GM10266 (cell line): ENCODE data around the gene SRPK1.

ENCODE experiments used
- DNase-seq: peaks from one replicate; pipeline ENCODE4 v3.0.0; 2012; ENCODE audit errors: extremely low spot score
- CTCF ChIP-seq: IDR thresholded peaks from 2 replicates; pipeline ENCODE4 v1.5.1; 2012; ENCODE audit warnings: mild to moderate bottlenecking, low read depth; ENCODE audit not compliant: control insufficient read depth, insufficient read depth; ENCODE audit errors: missing control alignments

Gene SRPK1

GRCh38 chr6:35897486-35897885 is 23.4 kb downstream of the SRPK1 start:
- TF ChIP-seq CTCF = no peak
- DNase-seq = no peak

DNA sequence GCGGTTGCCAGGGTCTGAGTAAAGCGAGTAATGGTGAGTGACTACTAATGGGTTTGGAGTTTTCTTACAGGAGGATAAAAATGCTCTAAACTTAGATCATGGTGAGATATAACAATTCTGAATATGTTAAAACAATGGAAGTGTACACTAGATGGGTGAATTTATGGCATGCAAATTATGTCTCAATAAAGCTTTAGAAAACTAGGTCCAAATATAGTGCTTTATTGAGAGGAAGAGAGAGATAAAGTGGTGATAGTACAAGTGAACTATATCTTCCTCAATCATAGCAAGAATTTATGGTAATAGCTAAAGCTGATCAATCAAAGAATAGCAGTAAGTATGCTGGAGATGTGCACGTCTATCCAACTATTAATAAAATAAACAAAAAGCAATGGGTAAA is 23.9 kb downstream of the SRPK1 start:
- no peak for TF ChIP-seq CTCF
- DNase-seq = no peak

DNA sequence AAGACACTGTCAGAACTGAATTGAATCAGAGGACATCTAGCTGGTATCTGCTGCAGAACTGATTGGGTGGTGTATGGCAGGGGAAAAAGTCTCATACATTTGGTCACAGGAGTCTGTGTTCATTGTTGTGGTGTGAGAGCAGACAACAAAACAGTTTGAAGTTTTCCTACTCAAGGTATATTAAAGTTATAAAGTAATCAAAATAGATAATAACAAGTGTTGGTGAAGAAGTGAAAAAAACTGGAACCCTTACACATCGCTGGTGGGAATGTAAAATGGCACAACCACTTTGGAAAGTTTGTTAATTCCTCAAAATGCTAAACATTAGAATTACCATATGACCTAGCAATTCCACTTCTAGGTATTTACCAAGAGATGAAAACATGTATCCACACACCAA is 24.7 kb downstream of the SRPK1 start:
- TF ChIP-seq CTCF = no peak
- DNase-seq = no peak

GRCh38 chr6:35895560-35895959 is 25.3 kb downstream of the SRPK1 start:
- no peak for TF ChIP-seq CTCF
- DNase-seq = no peak

DNA sequence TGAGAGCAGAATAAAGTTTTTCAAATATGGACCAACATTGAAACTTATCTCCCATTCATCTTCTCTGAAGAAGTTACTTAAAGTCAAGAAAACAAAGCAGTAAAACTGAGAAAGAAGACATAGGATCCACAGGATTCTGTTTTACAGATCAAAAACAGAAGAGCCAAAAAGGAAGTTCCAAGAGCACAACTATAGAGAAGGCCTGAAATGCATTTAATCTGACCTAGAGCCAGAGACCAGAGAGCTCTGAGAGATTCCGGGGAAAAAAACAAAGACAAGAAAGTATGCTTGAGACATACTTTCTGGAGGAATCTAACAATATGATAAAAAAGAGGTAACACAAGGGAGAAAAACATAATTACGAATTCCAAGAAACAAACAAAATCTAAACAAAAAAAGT is 26.1 kb downstream of the SRPK1 start:
- DNase-seq = no peak
- no peak for TF ChIP-seq CTCF

DNA sequence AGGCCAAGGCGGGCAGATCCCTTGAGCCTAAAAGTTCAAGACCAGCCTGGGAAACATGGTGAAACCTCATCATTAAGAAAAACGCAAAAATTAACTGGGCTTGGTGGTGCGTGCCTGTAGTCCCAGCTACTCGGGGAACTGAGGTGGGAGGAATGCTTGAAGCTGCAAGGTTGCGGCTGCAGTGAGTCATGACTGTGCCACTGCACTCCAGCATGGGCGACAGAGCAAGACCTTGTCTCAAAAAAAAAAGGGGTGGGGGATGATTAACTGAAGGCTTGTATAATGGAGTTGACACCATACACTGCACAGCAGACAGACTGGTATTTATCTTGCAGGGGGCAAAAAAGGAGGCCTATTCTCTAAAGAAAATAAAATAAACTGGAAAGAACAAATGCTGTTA is 27.7 kb downstream of the SRPK1 start:
- no peak for DNase-seq
- no peak for TF ChIP-seq CTCF

- no peak for TF ChIP-seq CTCF
- no peak for DNase-seq
Observed at GRCh38 chr6:35892482-35892881, 28.4 kb downstream of the SRPK1 start.
